HEK293 (cell line): ENCODE data around the gene THAP4.

Source experiments
- CTCF ChIA-PET: fragments of 350-600 bp; formaldehyde crosslinking; extraction: SDS; loops from one replicate; lab custom pipeline; 2021; ENCODE audit warnings: antibody characterized with exemption; lab: Yijun Ruan, JAX
- POLR2A ChIA-PET: fragments of 300-600 bp; formaldehyde crosslinking; extraction: SDS; loops from one replicate; lab custom pipeline; 2020; ENCODE audit warnings: antibody characterized with exemption, inconsistent platforms; lab: Yijun Ruan, JAX
- H3K27ac ChIP-seq: fragments of 200-500 bp; sonication (Bioruptor generic); 2 replicates; pipeline ENCODE4 v1.5.1; 2014; ENCODE audit warnings: low read depth, low read length, control low read depth, inconsistent platforms; ENCODE audit errors: extremely low read depth
- H3K36me3 ChIP-seq, 2 experiments: fragments of 200-500 bp in 1 of 2; sonication (Bioruptor generic) in 1 of 2; 1 replicate in 1 of 2; 2 replicates in 1 of 2; pipeline ENCODE4 v1.5.1; 2014 to 2017; ENCODE audit warnings: inconsistent platforms in 2 of 2, low read length in 2 of 2; ENCODE audit not compliant: control insufficient read depth in 2 of 2, insufficient read depth in 1 of 2
- H3K4me1 ChIP-seq: fragments of 200-500 bp; sonication (Bioruptor generic); 2 replicates; pipeline ENCODE4 v1.5.1; 2014; ENCODE audit warnings: mild to moderate bottlenecking, low read length, inconsistent platforms; ENCODE audit not compliant: control insufficient read depth, insufficient read depth
- H3K4me3 ChIP-seq: 2 replicates; pipeline ENCODE4 v1.5.1; 2011; ENCODE audit warnings: low read depth, mild to moderate bottlenecking, control low read depth, low read length, moderate library complexity
- H3K9me3 ChIP-seq: fragments of 200-500 bp; sonication (Bioruptor generic); 2 replicates; pipeline ENCODE4 v1.5.1; 2014; ENCODE audit warnings: low read depth, low read length, inconsistent platforms; ENCODE audit not compliant: control insufficient read depth, insufficient read depth
- EGR2 ChIP-seq: fragments of 450-650 bp; formaldehyde crosslinking; IDR thresholded peaks from 2 replicates; pipeline ENCODE4 v1.5.1; 2016; ENCODE audit warnings: low read depth, missing biosample characterization, missing genetic modification characterization
- GLIS2 ChIP-seq: fragments of 450-650 bp; formaldehyde crosslinking; IDR thresholded peaks from 2 replicates; pipeline ENCODE4 v1.5.1; 2016; ENCODE audit warnings: missing biosample characterization, missing genetic modification characterization
- REPIN1 ChIP-seq: fragments of 450-650 bp; formaldehyde crosslinking; IDR thresholded peaks from 2 replicates; pipeline ENCODE4 v1.5.1; 2017; ENCODE audit warnings: missing biosample characterization, missing genetic modification characterization, low read depth
- ZFHX2 ChIP-seq: fragments of 450-650 bp; formaldehyde crosslinking; conservative IDR thresholded peaks from 2 replicates; pipeline ENCODE4 v1.5.1; 2016; ENCODE audit warnings: missing biosample characterization, missing genetic modification characterization
- ZNF155 ChIP-seq: fragments of 450-650 bp; formaldehyde crosslinking; IDR thresholded peaks from 2 replicates; pipeline ENCODE4 v1.5.1; 2016; ENCODE audit warnings: missing biosample characterization, missing genetic modification characterization
- ZNF510 ChIP-seq: fragments of 450-650 bp; formaldehyde crosslinking; IDR thresholded peaks from 2 replicates; pipeline ENCODE4 v1.5.1; 2018; ENCODE audit warnings: mild to moderate bottlenecking, missing genetic modification characterization, missing biosample characterization; ENCODE audit not compliant: insufficient replicate concordance
- TF ChIP-seq, protein P1 (sequence below): sonication (generic); formaldehyde crosslinking; IDR thresholded peaks from 2 replicates; pipeline ENCODE4 v1.8.1; 2022; ENCODE audit warnings: mild to moderate bottlenecking, moderate library complexity, missing genetic modification reagents
- TF ChIP-seq, protein P2 (sequence below): fragments of 450-650 bp; formaldehyde crosslinking; conservative IDR thresholded peaks from 2 replicates; pipeline ENCODE4 v1.5.1; 2016; ENCODE audit warnings: low read depth, missing biosample characterization, missing genetic modification characterization
- TF ChIP-seq, protein P3 (sequence below): fragments of 450-650 bp; formaldehyde crosslinking; IDR thresholded peaks from 2 replicates; pipeline ENCODE4 v1.5.1; 2017; ENCODE audit warnings: missing biosample characterization, missing genetic modification characterization
- TF ChIP-seq, protein P4 (sequence below): fragments of 450-650 bp; formaldehyde crosslinking; IDR thresholded peaks from 2 replicates; pipeline ENCODE4 v1.5.1; 2016; ENCODE audit warnings: missing biosample characterization, missing genetic modification characterization, borderline replicate concordance

The THAP4 gene

DNA sequence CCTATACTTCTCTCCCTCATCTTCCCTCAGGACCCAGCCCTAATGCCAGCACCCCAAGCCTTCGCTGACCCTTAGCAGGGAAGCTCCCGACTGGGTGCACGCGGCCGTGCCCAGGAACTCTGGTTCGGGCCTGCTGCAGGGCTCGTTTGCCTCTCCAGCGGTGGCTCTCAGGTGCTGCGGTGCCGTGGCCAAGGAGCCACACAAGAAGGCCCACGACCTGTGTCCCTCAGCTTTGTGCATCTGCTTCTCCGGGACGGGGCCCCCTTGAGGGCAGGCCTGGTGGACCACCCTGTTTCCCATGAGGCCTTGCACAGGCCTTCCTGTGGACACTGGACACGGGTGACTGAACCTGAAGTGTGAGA lies 60.7 kb downstream of the THAP4 start (continued):
- no peak for TF ChIP-seq ZNF155 (tag by site-specific recombination)
- TF ChIP-seq, protein P1, sequence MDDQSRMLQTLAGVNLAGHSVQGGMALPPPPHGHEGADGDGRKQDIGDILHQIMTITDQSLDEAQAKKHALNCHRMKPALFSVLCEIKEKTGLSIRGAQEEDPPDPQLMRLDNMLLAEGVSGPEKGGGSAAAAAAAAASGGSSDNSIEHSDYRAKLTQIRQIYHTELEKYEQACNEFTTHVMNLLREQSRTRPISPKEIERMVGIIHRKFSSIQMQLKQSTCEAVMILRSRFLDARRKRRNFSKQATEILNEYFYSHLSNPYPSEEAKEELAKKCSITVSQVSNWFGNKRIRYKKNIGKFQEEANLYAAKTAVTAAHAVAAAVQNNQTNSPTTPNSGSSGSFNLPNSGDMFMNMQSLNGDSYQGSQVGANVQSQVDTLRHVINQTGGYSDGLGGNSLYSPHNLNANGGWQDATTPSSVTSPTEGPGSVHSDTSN, result no peak
- TF ChIP-seq REPIN1 (tag by site-specific recombination), result no peak
- TF ChIP-seq, protein P2, sequence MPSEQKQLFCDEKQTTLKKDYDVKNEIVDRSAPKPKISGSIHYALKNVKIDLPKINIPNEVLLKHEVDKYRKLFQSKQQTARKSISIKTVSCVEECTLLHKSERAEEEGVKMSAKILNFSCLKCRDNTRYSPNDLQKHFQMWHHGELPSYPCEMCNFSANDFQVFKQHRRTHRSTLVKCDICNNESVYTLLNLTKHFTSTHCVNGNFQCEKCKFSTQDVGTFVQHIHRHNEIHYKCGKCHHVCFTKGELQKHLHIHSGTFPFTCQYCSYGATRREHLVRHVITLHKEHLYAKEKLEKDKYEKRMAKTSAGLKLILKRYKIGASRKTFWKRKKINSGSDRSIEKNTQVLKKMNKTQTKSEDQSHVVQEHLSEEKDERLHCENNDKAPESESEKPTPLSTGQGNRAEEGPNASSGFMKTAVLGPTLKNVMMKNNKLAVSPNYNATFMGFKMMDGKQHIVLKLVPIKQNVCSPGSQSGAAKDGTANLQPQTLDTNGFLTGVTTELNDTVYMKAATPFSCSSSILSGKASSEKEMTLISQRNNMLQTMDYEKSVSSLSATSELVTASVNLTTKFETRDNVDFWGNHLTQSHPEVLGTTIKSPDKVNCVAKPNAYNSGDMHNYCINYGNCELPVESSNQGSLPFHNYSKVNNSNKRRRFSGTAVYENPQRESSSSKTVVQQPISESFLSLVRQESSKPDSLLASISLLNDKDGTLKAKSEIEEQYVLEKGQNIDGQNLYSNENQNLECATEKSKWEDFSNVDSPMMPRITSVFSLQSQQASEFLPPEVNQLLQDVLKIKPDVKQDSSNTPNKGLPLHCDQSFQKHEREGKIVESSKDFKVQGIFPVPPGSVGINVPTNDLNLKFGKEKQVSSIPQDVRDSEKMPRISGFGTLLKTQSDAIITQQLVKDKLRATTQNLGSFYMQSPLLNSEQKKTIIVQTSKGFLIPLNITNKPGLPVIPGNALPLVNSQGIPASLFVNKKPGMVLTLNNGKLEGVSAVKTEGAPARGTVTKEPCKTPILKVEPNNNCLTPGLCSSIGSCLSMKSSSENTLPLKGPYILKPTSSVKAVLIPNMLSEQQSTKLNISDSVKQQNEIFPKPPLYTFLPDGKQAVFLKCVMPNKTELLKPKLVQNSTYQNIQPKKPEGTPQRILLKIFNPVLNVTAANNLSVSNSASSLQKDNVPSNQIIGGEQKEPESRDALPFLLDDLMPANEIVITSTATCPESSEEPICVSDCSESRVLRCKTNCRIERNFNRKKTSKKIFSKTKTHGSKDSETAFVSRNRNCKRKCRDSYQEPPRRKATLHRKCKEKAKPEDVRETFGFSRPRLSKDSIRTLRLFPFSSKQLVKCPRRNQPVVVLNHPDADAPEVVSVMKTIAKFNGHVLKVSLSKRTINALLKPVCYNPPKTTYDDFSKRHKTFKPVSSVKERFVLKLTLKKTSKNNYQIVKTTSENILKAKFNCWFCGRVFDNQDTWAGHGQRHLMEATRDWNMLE (tag by site-specific recombination), result no peak
- TF ChIP-seq GLIS2 (tag by site-specific recombination), result no peak

DNA sequence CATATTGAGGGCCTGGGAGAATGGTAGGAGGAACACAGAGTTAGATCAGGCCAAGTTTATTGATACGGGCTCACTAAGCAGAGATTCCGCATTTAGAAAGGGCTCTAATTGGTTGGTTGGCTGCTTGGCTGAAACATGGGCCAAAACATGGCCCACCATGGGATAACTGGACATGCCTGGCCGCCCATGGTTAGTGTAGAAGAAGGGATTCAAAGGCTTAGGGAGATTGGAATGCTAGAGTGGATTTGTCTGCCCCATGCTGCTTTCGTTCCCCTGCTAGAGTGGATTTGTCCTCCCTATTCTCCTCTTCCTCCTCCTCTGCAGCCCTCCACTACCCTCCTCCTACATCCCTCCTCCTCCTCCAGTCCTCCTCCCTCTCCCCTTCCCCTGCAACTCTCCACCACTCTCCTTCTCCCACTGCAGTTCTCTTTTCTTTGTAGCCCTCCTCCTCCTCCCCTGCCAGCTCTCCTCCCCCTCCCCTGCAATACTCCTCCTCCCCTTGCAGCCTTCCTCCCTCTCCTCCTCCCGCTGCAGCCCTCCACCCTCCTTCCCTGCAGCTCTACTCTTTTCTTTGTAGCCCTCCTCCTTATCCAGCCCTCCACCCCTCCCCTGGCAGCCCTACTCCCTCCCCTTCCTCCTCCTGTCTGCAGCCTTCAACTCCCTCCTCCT lies 61.2 kb downstream of the THAP4 start:
- Histone ChIP-seq H3K27ac (no peak overlapping the region), H3K4me3 (no peak overlapping the region), H3K4me1 (no peaks in the 10 kb centered on the region), H3K36me3 (peaks cover 0 to 7% of the 10 kb centered on the region in 2 experiments), H3K9me3 (no peaks in the 10 kb centered on the region)
- POLR2A ChIA-PET, result no interaction called here
- CTCF ChIA-PET, result interaction anchor here (0.6 kb wide), 1 partner anchor 32 kb away, joined by 4 read pairs; no protein-coding TSS in a partner anchor
- TF ChIP-seq, protein P3, sequence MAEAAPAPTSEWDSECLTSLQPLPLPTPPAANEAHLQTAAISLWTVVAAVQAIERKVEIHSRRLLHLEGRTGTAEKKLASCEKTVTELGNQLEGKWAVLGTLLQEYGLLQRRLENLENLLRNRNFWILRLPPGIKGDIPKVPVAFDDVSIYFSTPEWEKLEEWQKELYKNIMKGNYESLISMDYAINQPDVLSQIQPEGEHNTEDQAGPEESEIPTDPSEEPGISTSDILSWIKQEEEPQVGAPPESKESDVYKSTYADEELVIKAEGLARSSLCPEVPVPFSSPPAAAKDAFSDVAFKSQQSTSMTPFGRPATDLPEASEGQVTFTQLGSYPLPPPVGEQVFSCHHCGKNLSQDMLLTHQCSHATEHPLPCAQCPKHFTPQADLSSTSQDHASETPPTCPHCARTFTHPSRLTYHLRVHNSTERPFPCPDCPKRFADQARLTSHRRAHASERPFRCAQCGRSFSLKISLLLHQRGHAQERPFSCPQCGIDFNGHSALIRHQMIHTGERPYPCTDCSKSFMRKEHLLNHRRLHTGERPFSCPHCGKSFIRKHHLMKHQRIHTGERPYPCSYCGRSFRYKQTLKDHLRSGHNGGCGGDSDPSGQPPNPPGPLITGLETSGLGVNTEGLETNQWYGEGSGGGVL (tag by site-specific recombination), result peak; percentile 45; the same call in 1 of the 2 replicates
- no peak for TF ChIP-seq ZNF510
- TF ChIP-seq, protein P4, sequence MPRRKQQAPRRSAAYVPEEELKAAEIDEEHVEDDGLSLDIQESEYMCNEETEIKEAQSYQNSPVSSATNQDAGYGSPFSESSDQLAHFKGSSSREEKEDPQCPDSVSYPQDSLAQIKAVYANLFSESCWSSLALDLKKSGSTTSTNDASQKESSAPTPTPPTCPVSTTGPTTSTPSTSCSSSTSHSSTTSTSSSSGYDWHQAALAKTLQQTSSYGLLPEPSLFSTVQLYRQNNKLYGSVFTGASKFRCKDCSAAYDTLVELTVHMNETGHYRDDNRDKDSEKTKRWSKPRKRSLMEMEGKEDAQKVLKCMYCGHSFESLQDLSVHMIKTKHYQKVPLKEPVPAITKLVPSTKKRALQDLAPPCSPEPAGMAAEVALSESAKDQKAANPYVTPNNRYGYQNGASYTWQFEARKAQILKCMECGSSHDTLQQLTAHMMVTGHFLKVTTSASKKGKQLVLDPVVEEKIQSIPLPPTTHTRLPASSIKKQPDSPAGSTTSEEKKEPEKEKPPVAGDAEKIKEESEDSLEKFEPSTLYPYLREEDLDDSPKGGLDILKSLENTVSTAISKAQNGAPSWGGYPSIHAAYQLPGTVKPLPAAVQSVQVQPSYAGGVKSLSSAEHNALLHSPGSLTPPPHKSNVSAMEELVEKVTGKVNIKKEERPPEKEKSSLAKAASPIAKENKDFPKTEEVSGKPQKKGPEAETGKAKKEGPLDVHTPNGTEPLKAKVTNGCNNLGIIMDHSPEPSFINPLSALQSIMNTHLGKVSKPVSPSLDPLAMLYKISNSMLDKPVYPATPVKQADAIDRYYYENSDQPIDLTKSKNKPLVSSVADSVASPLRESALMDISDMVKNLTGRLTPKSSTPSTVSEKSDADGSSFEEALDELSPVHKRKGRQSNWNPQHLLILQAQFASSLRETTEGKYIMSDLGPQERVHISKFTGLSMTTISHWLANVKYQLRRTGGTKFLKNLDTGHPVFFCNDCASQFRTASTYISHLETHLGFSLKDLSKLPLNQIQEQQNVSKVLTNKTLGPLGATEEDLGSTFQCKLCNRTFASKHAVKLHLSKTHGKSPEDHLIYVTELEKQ (tag by site-specific recombination), result no peak
- TF ChIP-seq ZFHX2 (tag by site-specific recombination), result peak; percentile 48
- TF ChIP-seq EGR2, result peak; percentile 83
